ENCODE measurements around the gene OR51B6. TPM values are rescaled to one million over a fixed set of nuclear protein-coding genes. Genes with fewer than 3 reads are reported as not detected.

Gene OR51B6
- polyA plus RNA-seq, 1 experiment: not detected

GRCh38 chr11:5394091-5394490 is 42.8 kb downstream of the OR51B6 start:
- no peak for TF ChIP-seq CTCF (IDR thresholded peaks at IDR 0.05; ENCODE audit: insufficient read depth, low read depth, low read length)
- no peak for DNase-seq (ENCODE audit: low read depth)
- ChIA-PET POLR2A (no interaction called here), CTCF (no interaction called here)
- H3K36me3 ChIP-seq (ENCODE audit: control insufficient read depth, insufficient read depth, low read length): no peaks in the 10 kb centered on the region
- no peaks in the 10 kb centered on the region for H3K27me3 ChIP-seq (ENCODE audit: control insufficient read depth, insufficient read depth, low read length)
- H3K4me3 ChIP-seq (ENCODE audit: low read depth, low read length): no peak overlapping the region

GRCh38 chr11:5398936-5399335 is 47.6 kb downstream of the OR51B6 start:
- H3K36me3 ChIP-seq (ENCODE audit: control insufficient read depth, insufficient read depth, low read length): no peaks in the 10 kb centered on the region
- no peak for DNase-seq (ENCODE audit: low read depth)
- POLR2A ChIA-PET: no interaction called here
- no peaks in the 10 kb centered on the region for H3K27me3 ChIP-seq (ENCODE audit: control insufficient read depth, insufficient read depth, low read length)
- CTCF ChIA-PET: no interaction called here
- no peak overlapping the region for H3K4me3 ChIP-seq (ENCODE audit: low read depth, low read length)
- no peak for TF ChIP-seq CTCF (IDR thresholded peaks at IDR 0.05; ENCODE audit: insufficient read depth, low read depth, low read length)

Small RNA genes within 50 kb of the gene (small RNA-seq; reads per million reads assigned to genes)
- gene AC104389.3 (ENCODE audit: insufficient read length, low read depth, low replicate concordance): not detected

Other genes with a start within 250 kb of the OR51B6 start
- gene OR52A5, start 213.2 kb upstream of the OR51B6 start, polyA plus RNA-seq (2011; rRNA removed): not detected in 2 replicates
- gene OR52A1, start 196.8 kb upstream of the OR51B6 start, polyA plus RNA-seq (2011; rRNA removed): not detected in 2 replicates
- not detected in 2 replicates for gene OR51V1, start 150.8 kb upstream of the OR51B6 start, polyA plus RNA-seq (2011; rRNA removed)
- not detected in 2 replicates for gene HBB, start 124.4 kb upstream of the OR51B6 start, polyA plus RNA-seq (2011; rRNA removed)
- 0.56 and 1.0 TPM in 2 replicates for gene HBD, start 117.0 kb upstream of the OR51B6 start, polyA plus RNA-seq (2011; rRNA removed)
- gene HBG1, start 101.7 kb upstream of the OR51B6 start, polyA plus RNA-seq (2011; rRNA removed): not detected in 2 replicates
- not detected in 2 replicates for gene HBG2, start 96.7 kb upstream of the OR51B6 start, polyA plus RNA-seq (2011; rRNA removed)
- gene HBE1, start 81.6 kb upstream of the OR51B6 start, polyA plus RNA-seq (2011; rRNA removed): not detected in 2 replicates
- not detected in 2 replicates for gene OR51B4, start 49.6 kb upstream of the OR51B6 start, polyA plus RNA-seq (2011; rRNA removed)
- gene OR51B2, start 27.2 kb upstream of the OR51B6 start, polyA plus RNA-seq (2011; rRNA removed): not detected in 2 replicates
- 0.05 TPM in 1 of 2 replicates, not detected in the other for gene OR51B5, start 8.0 kb upstream of the OR51B6 start, polyA plus RNA-seq (2011; rRNA removed)
- not detected in 2 replicates for gene OR51M1, start 32.3 kb downstream of the OR51B6 start, polyA plus RNA-seq (2011; rRNA removed)
- gene OR51Q1, start 70.6 kb downstream of the OR51B6 start, polyA plus RNA-seq (2011; rRNA removed): not detected in 2 replicates
- not detected in 2 replicates for gene OR51I1, start 90.0 kb downstream of the OR51B6 start, polyA plus RNA-seq (2011; rRNA removed)
- gene OR51I2, start 97.8 kb downstream of the OR51B6 start, polyA plus RNA-seq (2011; rRNA removed): not detected in 2 replicates
- not detected in 2 replicates for gene OR52D1, start 137.2 kb downstream of the OR51B6 start, polyA plus RNA-seq (2011; rRNA removed)
- gene UBQLN3, start 158.4 kb downstream of the OR51B6 start, polyA plus RNA-seq (2011; rRNA removed): 0.05 TPM in 1 of 2 replicates, not detected in the other
- 0.25 and 0.31 TPM in 2 replicates for gene UBQLNL, start 165.2 kb downstream of the OR51B6 start, polyA plus RNA-seq (2011; rRNA removed)
- not detected in 2 replicates for gene OR52H1, start 197.0 kb downstream of the OR51B6 start, polyA plus RNA-seq (2011; rRNA removed)
- not detected in 2 replicates for gene OR52B6, start 229.4 kb downstream of the OR51B6 start, polyA plus RNA-seq (2011; rRNA removed)
- gene TRIM6, start 245.1 kb downstream of the OR51B6 start, polyA plus RNA-seq (2011; rRNA removed): 3.8 and 4.5 TPM in 2 replicates

Measured in BJ (cell line).